ENCODE results near the gene FAM20B. TPM values are rescaled to one million over a fixed set of nuclear protein-coding genes. Genes with fewer than 3 reads are reported as not detected.

Gene FAM20B
- total and polyA plus RNA-seq, 2 of the 13 experiments (the other 11 are each of a cell fraction or from before 2014, with no cell fraction given) = 13.8 to 26.9 TPM

DNA sequence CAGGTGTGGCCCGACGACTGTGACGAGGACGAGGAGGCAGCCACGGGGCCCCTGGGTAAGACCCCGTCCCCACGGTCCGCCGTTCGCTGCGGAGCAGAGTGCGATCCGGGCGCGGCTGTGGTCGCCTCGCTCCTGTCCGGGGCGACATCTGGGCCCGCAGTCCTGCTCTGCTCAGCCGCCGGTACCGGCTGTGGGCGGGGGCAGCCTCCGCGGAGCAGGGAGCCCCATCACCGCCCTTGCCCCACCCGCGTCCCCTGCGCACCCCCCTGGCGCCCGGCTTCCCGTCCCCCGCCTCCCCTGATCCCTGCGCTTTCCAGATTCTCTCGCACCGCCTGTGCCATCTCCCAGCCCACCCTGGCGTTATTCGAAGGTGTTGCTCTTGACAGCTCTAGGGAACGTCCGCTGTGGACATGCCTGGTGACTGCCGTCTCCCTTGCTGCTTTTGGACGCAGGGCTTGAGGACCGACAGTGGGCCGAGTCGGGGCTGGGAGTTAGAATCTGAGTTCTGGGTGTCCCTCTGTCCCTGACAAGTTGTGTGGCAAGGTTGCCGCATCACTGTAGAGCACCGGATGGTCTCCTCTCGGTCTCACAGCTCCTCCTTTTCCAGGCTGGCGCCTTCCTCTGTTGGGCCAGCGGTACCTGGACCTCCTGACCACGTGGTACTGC is 56.8 kb downstream of the FAM20B start (continued):
- TF ChIP-seq KAT7 (CRISPR knock-in tag; IDR thresholded peaks at IDR 0.05; ENCODE audit: borderline replicate concordance) = 0 out of 2 replicates have a peak, but pooled peaks have one; percentile 27
- peak; percentile 29; the same call in 1 of the 2 replicates for TF ChIP-seq MEIS1 (CRISPR knock-in tag; IDR thresholded peaks at IDR 0.05; ENCODE audit: borderline replicate concordance)
- 0 out of 2 replicates have a peak, but pooled peaks have one; percentile 28 for TF ChIP-seq SSRP1 (CRISPR knock-in tag; IDR thresholded peaks at IDR 0.05)
- TF ChIP-seq, protein P1, sequence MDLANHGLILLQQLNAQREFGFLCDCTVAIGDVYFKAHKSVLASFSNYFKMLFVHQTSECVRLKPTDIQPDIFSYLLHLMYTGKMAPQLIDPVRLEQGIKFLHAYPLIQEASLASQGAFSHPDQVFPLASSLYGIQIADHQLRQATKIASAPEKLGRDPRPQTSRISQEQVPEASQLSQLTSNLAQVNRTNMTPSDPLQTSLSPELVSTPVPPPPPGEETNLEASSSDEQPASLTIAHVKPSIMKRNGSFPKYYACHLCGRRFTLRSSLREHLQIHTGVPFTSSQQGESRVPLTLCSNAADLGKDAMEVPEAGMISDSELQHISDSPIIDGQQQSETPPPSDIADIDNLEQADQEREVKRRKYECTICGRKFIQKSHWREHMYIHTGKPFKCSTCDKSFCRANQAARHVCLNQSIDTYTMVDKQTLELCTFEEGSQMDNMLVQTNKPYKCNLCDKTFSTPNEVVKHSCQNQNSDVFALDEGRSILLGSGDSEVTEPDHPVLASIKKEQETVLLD (CRISPR knock-in tag; IDR thresholded peaks at IDR 0.05; ENCODE audit: low read depth) = no peak
- peak; percentile 94 for TF ChIP-seq ZNF543 (CRISPR knock-in tag; IDR thresholded peaks at IDR 0.05)
- no peak for TF ChIP-seq ZNF335 (CRISPR knock-in tag; IDR thresholded peaks at IDR 0.05)
- no peak for TF ChIP-seq ZNF780A (CRISPR knock-in tag; IDR thresholded peaks at IDR 0.05)
- TF ChIP-seq, protein P2, sequence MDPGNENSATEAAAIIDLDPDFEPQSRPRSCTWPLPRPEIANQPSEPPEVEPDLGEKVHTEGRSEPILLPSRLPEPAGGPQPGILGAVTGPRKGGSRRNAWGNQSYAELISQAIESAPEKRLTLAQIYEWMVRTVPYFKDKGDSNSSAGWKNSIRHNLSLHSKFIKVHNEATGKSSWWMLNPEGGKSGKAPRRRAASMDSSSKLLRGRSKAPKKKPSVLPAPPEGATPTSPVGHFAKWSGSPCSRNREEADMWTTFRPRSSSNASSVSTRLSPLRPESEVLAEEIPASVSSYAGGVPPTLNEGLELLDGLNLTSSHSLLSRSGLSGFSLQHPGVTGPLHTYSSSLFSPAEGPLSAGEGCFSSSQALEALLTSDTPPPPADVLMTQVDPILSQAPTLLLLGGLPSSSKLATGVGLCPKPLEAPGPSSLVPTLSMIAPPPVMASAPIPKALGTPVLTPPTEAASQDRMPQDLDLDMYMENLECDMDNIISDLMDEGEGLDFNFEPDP (CRISPR knock-in tag; conservative IDR thresholded peaks at IDR 0.05) = peak; percentile 88; the same call in 1 of the 2 replicates
- TF ChIP-seq, protein P3, sequence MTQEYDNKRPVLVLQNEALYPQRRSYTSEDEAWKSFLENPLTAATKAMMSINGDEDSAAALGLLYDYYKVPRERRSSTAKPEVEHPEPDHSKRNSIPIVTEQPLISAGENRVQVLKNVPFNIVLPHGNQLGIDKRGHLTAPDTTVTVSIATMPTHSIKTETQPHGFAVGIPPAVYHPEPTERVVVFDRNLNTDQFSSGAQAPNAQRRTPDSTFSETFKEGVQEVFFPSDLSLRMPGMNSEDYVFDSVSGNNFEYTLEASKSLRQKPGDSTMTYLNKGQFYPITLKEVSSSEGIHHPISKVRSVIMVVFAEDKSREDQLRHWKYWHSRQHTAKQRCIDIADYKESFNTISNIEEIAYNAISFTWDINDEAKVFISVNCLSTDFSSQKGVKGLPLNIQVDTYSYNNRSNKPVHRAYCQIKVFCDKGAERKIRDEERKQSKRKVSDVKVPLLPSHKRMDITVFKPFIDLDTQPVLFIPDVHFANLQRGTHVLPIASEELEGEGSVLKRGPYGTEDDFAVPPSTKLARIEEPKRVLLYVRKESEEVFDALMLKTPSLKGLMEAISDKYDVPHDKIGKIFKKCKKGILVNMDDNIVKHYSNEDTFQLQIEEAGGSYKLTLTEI (CRISPR knock-in tag; conservative IDR thresholded peaks at IDR 0.05) = no peak
- 0 out of 2 replicates have a peak, but pooled peaks have one; percentile 8 for TF ChIP-seq ZNF777 (CRISPR knock-in tag; IDR thresholded peaks at IDR 0.05)
- TF ChIP-seq ZBTB42 (CRISPR knock-in tag; IDR thresholded peaks at IDR 0.05) = no peak
- TF ChIP-seq CREB1 (IDR thresholded peaks at IDR 0.05) = no peak
- no peak for TF ChIP-seq CREB1 (CRISPR knock-in tag; IDR thresholded peaks at IDR 0.05)
- no peak for TF ChIP-seq ZNF282 (IDR thresholded peaks at IDR 0.05; ENCODE audit: partially characterized antibody)
- 0 out of 2 replicates have a peak, but pooled peaks have one; percentile 67 for TF ChIP-seq KLF13 (CRISPR knock-in tag; IDR thresholded peaks at IDR 0.05)
- peak; percentile 20; the same call in 1 of the 2 replicates for TF ChIP-seq HOXA3 (CRISPR knock-in tag; IDR thresholded peaks at IDR 0.05)
- 0 out of 2 replicates have a peak, but pooled peaks have one; percentile 10 for TF ChIP-seq SALL1 (CRISPR knock-in tag; IDR thresholded peaks at IDR 0.05)
- no peak; the same call in 1 of the 2 replicates for TF ChIP-seq ZFP90 (CRISPR knock-in tag; IDR thresholded peaks at IDR 0.05; ENCODE audit: borderline replicate concordance)
- TF ChIP-seq ZIK1 (CRISPR knock-in tag; IDR thresholded peaks at IDR 0.05; ENCODE audit: borderline replicate concordance, low read depth) = no peak
- TF ChIP-seq SAFB2 (CRISPR knock-in tag; IDR thresholded peaks at IDR 0.05; ENCODE audit: borderline replicate concordance, low read depth) = 0 out of 2 replicates have a peak, but pooled peaks have one; percentile 9
- peak; percentile 3; the same call in 1 of the 2 replicates for TF ChIP-seq STAG1 (CRISPR knock-in tag; IDR thresholded peaks at IDR 0.05)
- TF ChIP-seq, protein P4, sequence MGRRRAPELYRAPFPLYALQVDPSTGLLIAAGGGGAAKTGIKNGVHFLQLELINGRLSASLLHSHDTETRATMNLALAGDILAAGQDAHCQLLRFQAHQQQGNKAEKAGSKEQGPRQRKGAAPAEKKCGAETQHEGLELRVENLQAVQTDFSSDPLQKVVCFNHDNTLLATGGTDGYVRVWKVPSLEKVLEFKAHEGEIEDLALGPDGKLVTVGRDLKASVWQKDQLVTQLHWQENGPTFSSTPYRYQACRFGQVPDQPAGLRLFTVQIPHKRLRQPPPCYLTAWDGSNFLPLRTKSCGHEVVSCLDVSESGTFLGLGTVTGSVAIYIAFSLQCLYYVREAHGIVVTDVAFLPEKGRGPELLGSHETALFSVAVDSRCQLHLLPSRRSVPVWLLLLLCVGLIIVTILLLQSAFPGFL (CRISPR knock-in tag; IDR thresholded peaks at IDR 0.05) = 0 out of 2 replicates have a peak, but pooled peaks have one; percentile 19
- TF ChIP-seq ZNF296 (CRISPR knock-in tag; conservative IDR thresholded peaks at IDR 0.05) = 0 out of 2 replicates have a peak, but pooled peaks have one; percentile 11
- no peak for TF ChIP-seq SUZ12 (IDR thresholded peaks at IDR 0.05; ENCODE audit: low read depth, low read length)
- TF ChIP-seq ZNF451 (CRISPR knock-in tag; IDR thresholded peaks at IDR 0.05) = 0 out of 2 replicates have a peak, but pooled peaks have one; percentile 10
- no peak; the same call in 1 of the 2 replicates for TF ChIP-seq ZNF782 (CRISPR knock-in tag; IDR thresholded peaks at IDR 0.05; ENCODE audit: borderline replicate concordance)
